Esophagus muscularis mucosa (tissue), 4 donors: ENCODE data around the gene TTLL12.

ENCODE experiments used
- EP300 ChIP-seq: sonication (generic); formaldehyde crosslinking; IDR thresholded peaks from one replicate; pipeline ENCODE4 v1.6.1; 2017; ENCODE audit warnings: antibody characterized with exemption
- POLR2A ChIP-seq: fragments of 450-650 bp; IDR thresholded peaks from one replicate; pipeline ENCODE4 v1.6.1; 2017; ENCODE audit warnings: antibody characterized with exemption, moderate library complexity, mild to moderate bottlenecking, low read depth
- POLR2AphosphoS5 ChIP-seq, 2 donors: sonication (generic); formaldehyde crosslinking; IDR thresholded peaks; one replicate each; pipeline ENCODE4 v1.6.1; 2017; ENCODE audit warnings: antibody characterized with exemption in 2 of 2
- TF ChIP-seq, protein P1 (sequence below), 3 experiments: fragments of 200-600 bp in 2 of 3; fragments of 450-650 bp in 1 of 3; sonication (generic) in 2 of 3; IDR thresholded peaks; one replicate each; pipeline ENCODE4 v1.5.1; 2017 to 2019; ENCODE audit warnings: antibody characterized with exemption in 3 of 3, mild to moderate bottlenecking in 2 of 3, moderate library complexity in 1 of 3

DNA sequence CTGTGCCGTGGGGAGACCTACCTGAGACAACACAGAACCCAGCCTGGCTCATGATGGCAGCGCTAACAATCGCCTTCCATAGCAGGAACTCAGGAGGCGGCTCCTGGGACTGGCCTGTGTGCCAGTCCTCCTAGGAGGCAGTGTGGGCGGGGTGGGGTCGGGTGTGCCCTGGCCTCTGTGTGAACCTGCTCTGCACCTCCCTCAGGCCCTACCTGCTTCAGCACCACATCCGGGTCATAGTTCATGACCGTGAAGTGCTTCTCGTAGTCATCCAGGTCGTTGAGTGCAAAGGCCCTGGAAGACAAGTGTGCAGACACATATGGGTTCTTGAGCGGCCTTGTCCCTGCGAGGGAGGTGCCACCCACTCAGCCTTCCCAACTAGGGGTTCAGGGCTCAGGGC is 15.3 kb downstream of the TTLL12 start:
- TF ChIP-seq, protein P1, sequence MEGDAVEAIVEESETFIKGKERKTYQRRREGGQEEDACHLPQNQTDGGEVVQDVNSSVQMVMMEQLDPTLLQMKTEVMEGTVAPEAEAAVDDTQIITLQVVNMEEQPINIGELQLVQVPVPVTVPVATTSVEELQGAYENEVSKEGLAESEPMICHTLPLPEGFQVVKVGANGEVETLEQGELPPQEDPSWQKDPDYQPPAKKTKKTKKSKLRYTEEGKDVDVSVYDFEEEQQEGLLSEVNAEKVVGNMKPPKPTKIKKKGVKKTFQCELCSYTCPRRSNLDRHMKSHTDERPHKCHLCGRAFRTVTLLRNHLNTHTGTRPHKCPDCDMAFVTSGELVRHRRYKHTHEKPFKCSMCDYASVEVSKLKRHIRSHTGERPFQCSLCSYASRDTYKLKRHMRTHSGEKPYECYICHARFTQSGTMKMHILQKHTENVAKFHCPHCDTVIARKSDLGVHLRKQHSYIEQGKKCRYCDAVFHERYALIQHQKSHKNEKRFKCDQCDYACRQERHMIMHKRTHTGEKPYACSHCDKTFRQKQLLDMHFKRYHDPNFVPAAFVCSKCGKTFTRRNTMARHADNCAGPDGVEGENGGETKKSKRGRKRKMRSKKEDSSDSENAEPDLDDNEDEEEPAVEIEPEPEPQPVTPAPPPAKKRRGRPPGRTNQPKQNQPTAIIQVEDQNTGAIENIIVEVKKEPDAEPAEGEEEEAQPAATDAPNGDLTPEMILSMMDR (IDR thresholded peaks at IDR 0.05), result no peak
- TF ChIP-seq EP300, result no peak
- no peak for TF ChIP-seq POLR2A
- TF ChIP-seq POLR2AphosphoS5 (IDR thresholded peaks at IDR 0.05), result no peak
